Right cardiac atrium (tissue), 5 donors: ENCODE measurements around the gene AP1M2. TPM values are rescaled to one million over a fixed set of nuclear protein-coding genes. Genes with fewer than 3 reads are reported as not detected.
A peak's percentile ranks its signal among the peaks of the same experiment; 100 is the strongest.
"Not testable (repeated sequence)": the region's sequence is repeated elsewhere in the genome, so short reads cannot be mapped to it uniquely, and the experiment has no call there.

Source experiments
- ATAC-seq, 2 donors: fragments of 200-7000 bp; cut with Tn5 transposase; one replicate each; pipeline versions ENCODE4 v1.8.0 to v1.9.1; 2020; ENCODE audit warnings: moderate library complexity in 2 of 2, mild to moderate bottlenecking in 1 of 2
- DNase-seq, 3 donors: peaks; one replicate each; pipeline ENCODE4 v3.0.0-alpha.2; 2020
- H3K27ac ChIP-seq: one replicate; pipeline ENCODE4 v1.5.1; 2013; ENCODE audit warnings: mild to moderate bottlenecking, low read length, control low read depth, moderate library complexity
- H3K27me3 ChIP-seq: one replicate; pipeline ENCODE4 v1.6.1; 2013; ENCODE audit not compliant: control insufficient read depth, insufficient read depth
- H3K4me1 ChIP-seq: one replicate; pipeline ENCODE4 v1.6.1; 2013; ENCODE audit warnings: low read length; ENCODE audit not compliant: control insufficient read depth, insufficient read depth
- H3K4me3 ChIP-seq: one replicate; pipeline ENCODE4 v1.5.1; 2013; ENCODE audit warnings: low read length, control low read depth
- H3K9me3 ChIP-seq: one replicate; pipeline ENCODE4 v1.6.1; 2013; ENCODE audit warnings: low read length; ENCODE audit not compliant: control insufficient read depth
- WGBS: extraction: QIAGEN DNeasy Blood & Tissue Kit; methylation state at CpG from one replicate; pipeline ENCODE4 v1.1.7; 2013; 5-methylcytosine and 5-hydroxymethylcytosine counted together
- intact Hi-C, 4 donors: fragments of 100-400 bp; cut with DNase I; formaldehyde crosslinking; loops; one replicate each; pipeline versions ENCODE4 v1.11.0 to v1.14.0; 2022 to 2023
- polyA plus RNA-seq: library from polyadenylated mRNA; stranded (reverse); fragments of 200-250 nt; gene quantifications from one replicate; pipeline ENCODE4 v1.2.3, GENCODE V29; 2013
- total RNA-seq, 4 donors: library from RNA; stranded (reverse); fragmentation: NEBNext Ultra II Directional; extraction: Animal tissue kit (Norgen Biotek cat#: 25700); gene quantifications; one replicate each; pipeline ENCODE4 v1.2.1, GENCODE V29; 2021
- donor health status: healthy with polysubstance abuse.
- donor health status: DM: no; HTN: yes; CAD: no.
- donor health status: DM: no; HTN: no; CAD: no.
- donor health status: DM: no; HTN: yes; CAD: no; lungs with severe emphysema.
- donor health status: DM: yes; HTN: yes; CAD: no.

AP1M2 gene
- total and polyA plus RNA-seq, 5 donors, result 0.09 TPM; not detected in 4

GRCh38 chr19:10574462-10574861 is 12.7 kb downstream of the AP1M2 start:
- H3K9me3 ChIP-seq, result no peaks in the 10 kb centered on the region
- WGBS, result 81% methylated on average over 8 of the region's 8 CpGs
- no peak overlapping the region for H3K27ac ChIP-seq
- intact Hi-C loops, result loop anchor here in 1 of 4 donors (10.0 kb wide), 1 partner anchor 70 kb away; the partner anchor contains the start of gene KEAP1
- no peaks in the 10 kb centered on the region for H3K27me3 ChIP-seq
- ATAC-seq (no peak), DNase-seq (peak in 1 of 3 donors; percentile 2)
- H3K4me1 ChIP-seq, result no peaks in the 10 kb centered on the region
- H3K4me3 ChIP-seq, result no peak overlapping the region

GRCh38 chr19:10573793-10574192 is 13.3 kb downstream of the AP1M2 start:
- DNase-seq, H3K27me3 ChIP-seq, H3K4me3 ChIP-seq, ATAC-seq, H3K27ac ChIP-seq, H3K9me3 ChIP-seq, H3K4me1 ChIP-seq: not testable (repeated sequence)
- WGBS, result 86% methylated on average over 6 of the region's 6 CpGs
- intact Hi-C loops, result loop anchor here in 1 of 4 donors (10.0 kb wide), 1 partner anchor 69 kb away; the partner anchor contains the start of gene KEAP1

GRCh38 chr19:10568826-10569651 is 18.1 kb downstream of the AP1M2 start, which contains the start of gene CDKN2D:
CDKN2D (minus strand) TSS chr19:10568979; CDS start chr19:10568653, 326 bp downstream.
- H3K4me3 ChIP-seq, result peak within 1 kb of the TSS; percentile 74
- no peaks in the 10 kb centered on the region for H3K9me3 ChIP-seq
- H3K27ac ChIP-seq, result peak within 1 kb of the TSS; percentile 46
- intact Hi-C loops, result loop anchor here in 1 of 4 donors (10.0 kb wide), 1 partner anchor 64 kb away; the partner anchor contains the start of gene KEAP1
- no peaks in the 10 kb centered on the region for H3K27me3 ChIP-seq
- DNase-seq (peak; percentile 100), ATAC-seq (peak; percentile 87 to 92)
- H3K4me1 ChIP-seq, result no peaks in the 10 kb centered on the region
- under 1% methylated on average over 71 of the region's 71 CpGs for WGBS

GRCh38 chr19:10568062-10568825 is 18.9 kb downstream of the AP1M2 start:
- DNase-seq (peak in 2 of 3 donors; percentile 42 to 53), ATAC-seq (no peak)
- no peaks in the 10 kb centered on the region for H3K4me1 ChIP-seq
- H3K27me3 ChIP-seq, result no peaks in the 10 kb centered on the region
- H3K9me3 ChIP-seq, result no peaks in the 10 kb centered on the region
- intact Hi-C loops, result loop anchor here in 1 of 4 donors (10.0 kb wide), 1 partner anchor 63 kb away; the partner anchor contains the start of gene KEAP1
- WGBS, result 2% methylated on average over 58 of the region's 58 CpGs
- H3K27ac ChIP-seq, result peak overlapping the region; percentile 46
- H3K4me3 ChIP-seq, result peak overlapping the region; percentile 74

- ATAC-seq, result no peak
- Histone ChIP-seq H3K4me1 (no peaks in the 10 kb centered on the region), H3K27me3 (no peaks in the 10 kb centered on the region), H3K27ac (no peak overlapping the region), H3K4me3 (peak overlapping the region; percentile 74), H3K9me3 (no peaks in the 10 kb centered on the region)
- WGBS, result 36% methylated on average over 5 of the region's 5 CpGs
- peak in 1 of 3 donors; percentile 6 for DNase-seq
- intact Hi-C loops, result loop anchor here in 1 of 4 donors (10.0 kb wide), 1 partner anchor 63 kb away; the partner anchor contains the start of gene KEAP1
Measured at GRCh38 chr19:10567656-10568055, 19.5 kb downstream of the AP1M2 start.

GRCh38 chr19:10566658-10567410 is 20.3 kb downstream of the AP1M2 start:
- H3K27me3 ChIP-seq, result no peaks in the 10 kb centered on the region
- ATAC-seq, result no peak
- WGBS, result 61% methylated on average over 19 of the region's 19 CpGs
- peak overlapping the region; percentile 28 for H3K27ac ChIP-seq
- no peaks in the 10 kb centered on the region for H3K4me1 ChIP-seq
- H3K4me3 ChIP-seq, result no peak overlapping the region
- intact Hi-C loops, result loop anchor here in 1 of 4 donors (10.0 kb wide), 1 partner anchor 62 kb away; the partner anchor contains the start of gene KEAP1
- H3K9me3 ChIP-seq, result no peaks in the 10 kb centered on the region
- DNase-seq, result peak in 2 of 3 donors; percentile 45 to 76

- DNase-seq (no peak), ATAC-seq (no peak)
- H3K4me1 ChIP-seq, result no peaks in the 10 kb centered on the region
- H3K27ac ChIP-seq, result peak overlapping the region; percentile 72
- no peaks in the 10 kb centered on the region for H3K9me3 ChIP-seq
- intact Hi-C loops, result loop anchor here in 1 of 4 donors (10.0 kb wide), 1 partner anchor 62 kb away; the partner anchor contains the start of gene KEAP1
- H3K27me3 ChIP-seq, result no peaks in the 10 kb centered on the region
- 12% methylated on average over 4 of the region's 4 CpGs for WGBS
- peak overlapping the region; percentile 51 for H3K4me3 ChIP-seq
Measured at GRCh38 chr19:10566408-10566657, 20.8 kb downstream of the AP1M2 start.

GRCh38 chr19:10565567-10566407 is 21.3 kb downstream of the AP1M2 start, which contains the start of gene KRI1:
KRI1 (minus strand) TSS chr19:10566010; CDS start chr19:10565999, 11 bp downstream.
- peak within 1 kb of the TSS; percentile 72 for H3K27ac ChIP-seq
- no peaks in the 10 kb centered on the region for H3K4me1 ChIP-seq
- peak; percentile 99 to 100 (median 100) for DNase-seq
- H3K4me3 ChIP-seq, result peak within 1 kb of the TSS; percentile 51
- peak; percentile 89 for ATAC-seq
- WGBS, result under 1% methylated on average over 94 of the region's 94 CpGs
- intact Hi-C loops, result loop anchor here in 1 of 4 donors (10.0 kb wide), 1 partner anchor 61 kb away; the partner anchor contains the start of gene KEAP1
- H3K9me3 ChIP-seq, result no peaks in the 10 kb centered on the region
- no peaks in the 10 kb centered on the region for H3K27me3 ChIP-seq

- intact Hi-C loops, result loop anchor here in 1 of 4 donors (10.0 kb wide), 1 partner anchor 60 kb away; the partner anchor contains the start of gene KEAP1
- H3K4me3 ChIP-seq, result peak overlapping the region; percentile 51
- ATAC-seq (peak in 1 of 2 donors; percentile 14), DNase-seq (peak in 2 of 3 donors; percentile 51 to 77)
- H3K27me3 ChIP-seq, result no peaks in the 10 kb centered on the region
- peak overlapping the region; percentile 54 for H3K27ac ChIP-seq
- WGBS, result 27% methylated on average over 10 of the region's 10 CpGs
- no peaks in the 10 kb centered on the region for H3K9me3 ChIP-seq
- no peaks in the 10 kb centered on the region for H3K4me1 ChIP-seq
Measured at GRCh38 chr19:10565028-10565566, 22.0 kb downstream of the AP1M2 start.
